Right lobe of liver (tissue), 6 donors: ENCODE data around the gene CRYBG3. TPM values are rescaled to one million over a fixed set of nuclear protein-coding genes. Genes with fewer than 3 reads are reported as not detected.

Experiments used
- ATAC-seq, 4 donors: fragments of 200-7000 bp; cut with Tn5 transposase; one replicate each; pipeline ENCODE4 v1.9.1; 2020; ENCODE audit warnings: mild to moderate bottlenecking in 4 of 4, moderate library complexity in 4 of 4
- DNase-seq, 3 donors: peaks; one replicate each; pipeline ENCODE4 v3.0.0-alpha.2; 2020
- H3K27ac ChIP-seq, 3 donors: fragments of 200-600 bp; one replicate each; pipeline ENCODE4 v1.8.0; 2022
- H3K27me3 ChIP-seq, 2 donors: fragments of 200-600 bp; one replicate each; pipeline ENCODE4 v1.8.0; 2022
- H3K36me3 ChIP-seq, 4 donors: fragments of 200-600 bp; sonication (generic) in 1 of 4; one replicate each; pipeline versions ENCODE4 v1.5.1 to v1.8.0; 2017 to 2022; ENCODE audit warnings: control low read depth in 1 of 4
- H3K4me1 ChIP-seq, 4 donors: fragments of 200-600 bp; sonication (generic) in 1 of 4; one replicate each; pipeline versions ENCODE4 v1.5.1 to v1.8.0; 2017 to 2022; ENCODE audit warnings: control low read depth in 1 of 4
- H3K4me3 ChIP-seq, 3 donors: fragments of 200-600 bp; one replicate each; pipeline ENCODE4 v1.8.0; 2022
- H3K9me3 ChIP-seq, 4 donors: fragments of 200-600 bp; sonication (generic) in 1 of 4; one replicate each; pipeline versions ENCODE4 v1.5.1 to v1.8.0; 2017 to 2022; ENCODE audit warnings: control low read depth in 1 of 4
- POLR2A ChIP-seq: fragments of 450-650 bp; IDR thresholded peaks from one replicate; pipeline ENCODE4 v1.6.1; 2017; ENCODE audit warnings: antibody characterized with exemption, mild to moderate bottlenecking
- WGBS: methylation state at CpG from one replicate; pipeline ENCODE4 v1.1.6; 2018; ENCODE audit warnings: low coverage, low lambda C conversion rate; ENCODE audit not compliant: insufficient coverage; ENCODE audit errors: missing lambda C conversion rate; 5-methylcytosine and 5-hydroxymethylcytosine counted together
- intact Hi-C, 2 donors: fragments of 100-400 bp; cut with DNase I; formaldehyde crosslinking; loops; one replicate each; pipeline versions ENCODE4 v1.11.2 to v1.14.1; 2022
- total RNA-seq, 6 experiments: library from RNA; depleted of rRNA in 2 of 6; stranded (reverse); fragments of >200 nt in 2 of 6; fragmentation: NEBNext Ultra II Directional in 3 of 6; extraction: Animal tissue kit (Norgen Biotek cat#: 25700) in 3 of 6; gene quantifications; one replicate each; pipeline versions ENCODE4 v1.1.0 to v1.2.4, GENCODE V29; 2016 to 2023
- TF ChIP-seq, protein P1 (sequence below), 4 donors: fragments of 200-600 bp in 3 of 4; fragments of 450-650 bp in 1 of 4; IDR thresholded peaks; one replicate each; pipeline versions ENCODE4 v1.5.1 to v1.8.0; 2016 to 2022; ENCODE audit warnings: antibody characterized with exemption in 4 of 4, mild to moderate bottlenecking in 2 of 4
- donor health status: DM: no; HTN: yes; CAD: no.
- donor health status: DM: no; HTN: no; CAD: no.
- donor health status: DM: no; HTN: no; CAD: no.
- donor health status: DM: no; HTN: yes; CAD: no.
- donor health status: DM: no; HTN: yes; CAD: no.

CRYBG3 gene
- total RNA-seq, 6 experiments from 2014 or later = 4.7 to 10.2 (median 5.0) TPM

DNA sequence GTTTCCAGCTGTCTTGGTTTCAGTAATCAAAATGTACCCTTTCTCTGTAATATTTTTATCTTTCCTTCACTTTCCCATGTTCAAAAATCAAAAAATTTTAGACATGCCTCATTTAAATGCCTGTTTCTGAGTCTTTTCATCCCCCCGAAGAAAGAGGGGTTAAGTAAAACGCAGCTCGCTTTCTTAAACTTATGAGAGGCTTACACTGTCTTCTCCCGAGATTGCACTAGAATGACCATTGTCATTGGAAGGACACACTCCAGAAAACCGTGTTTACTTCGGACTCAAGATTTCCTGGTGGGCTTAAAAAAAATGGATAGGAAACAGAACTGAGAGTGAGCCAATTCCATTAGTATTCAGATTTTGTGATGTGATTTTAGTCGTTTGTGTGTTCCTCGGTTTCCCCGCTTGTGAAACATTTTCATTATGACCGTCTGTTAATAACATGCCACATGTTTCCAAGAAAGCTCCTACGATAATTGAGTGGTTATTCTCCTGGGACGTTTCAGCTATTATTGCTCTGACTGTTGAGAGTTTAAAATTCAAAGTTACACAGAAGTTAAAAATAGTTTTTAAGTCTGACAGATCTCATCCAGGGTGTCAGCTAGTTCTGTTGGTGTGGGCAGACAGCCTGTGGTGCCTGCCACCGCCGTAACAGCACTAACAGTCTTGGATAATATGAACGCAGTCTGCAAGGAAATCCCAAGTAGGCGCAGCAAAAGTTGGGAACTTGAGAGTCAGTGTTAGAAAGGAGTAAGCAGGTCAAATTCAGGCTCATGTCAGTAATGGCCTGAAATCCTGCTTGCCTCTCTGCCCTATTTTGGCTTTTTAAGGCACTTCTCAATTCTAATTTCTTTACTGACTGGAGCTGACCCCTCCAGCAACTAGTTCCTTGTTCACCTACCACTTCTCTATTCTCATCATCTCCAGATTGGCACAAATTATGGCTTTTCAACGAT is 1.5 kb downstream of the CRYBG3 start:
- ATAC-seq = no peak
- no peak for DNase-seq
- no peak for TF ChIP-seq POLR2A
- TF ChIP-seq, protein P1, sequence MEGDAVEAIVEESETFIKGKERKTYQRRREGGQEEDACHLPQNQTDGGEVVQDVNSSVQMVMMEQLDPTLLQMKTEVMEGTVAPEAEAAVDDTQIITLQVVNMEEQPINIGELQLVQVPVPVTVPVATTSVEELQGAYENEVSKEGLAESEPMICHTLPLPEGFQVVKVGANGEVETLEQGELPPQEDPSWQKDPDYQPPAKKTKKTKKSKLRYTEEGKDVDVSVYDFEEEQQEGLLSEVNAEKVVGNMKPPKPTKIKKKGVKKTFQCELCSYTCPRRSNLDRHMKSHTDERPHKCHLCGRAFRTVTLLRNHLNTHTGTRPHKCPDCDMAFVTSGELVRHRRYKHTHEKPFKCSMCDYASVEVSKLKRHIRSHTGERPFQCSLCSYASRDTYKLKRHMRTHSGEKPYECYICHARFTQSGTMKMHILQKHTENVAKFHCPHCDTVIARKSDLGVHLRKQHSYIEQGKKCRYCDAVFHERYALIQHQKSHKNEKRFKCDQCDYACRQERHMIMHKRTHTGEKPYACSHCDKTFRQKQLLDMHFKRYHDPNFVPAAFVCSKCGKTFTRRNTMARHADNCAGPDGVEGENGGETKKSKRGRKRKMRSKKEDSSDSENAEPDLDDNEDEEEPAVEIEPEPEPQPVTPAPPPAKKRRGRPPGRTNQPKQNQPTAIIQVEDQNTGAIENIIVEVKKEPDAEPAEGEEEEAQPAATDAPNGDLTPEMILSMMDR (IDR thresholded peaks at IDR 0.05) = no peak
- peak overlapping the region; percentile 83 to 95 (median 86) for H3K4me3 ChIP-seq
- H3K36me3 ChIP-seq = no peaks in the 10 kb centered on the region
- intact Hi-C loops = no loop called here
- peak overlapping the region in 1 of 3 donors; percentile 88 for H3K27ac ChIP-seq
- WGBS = 47% methylated on average over 15 of the region's 17 CpGs
- no peaks in the 10 kb centered on the region for H3K9me3 ChIP-seq
- H3K4me1 ChIP-seq = no peaks in the 10 kb centered on the region
- H3K27me3 ChIP-seq = no peaks in the 10 kb centered on the region

DNA sequence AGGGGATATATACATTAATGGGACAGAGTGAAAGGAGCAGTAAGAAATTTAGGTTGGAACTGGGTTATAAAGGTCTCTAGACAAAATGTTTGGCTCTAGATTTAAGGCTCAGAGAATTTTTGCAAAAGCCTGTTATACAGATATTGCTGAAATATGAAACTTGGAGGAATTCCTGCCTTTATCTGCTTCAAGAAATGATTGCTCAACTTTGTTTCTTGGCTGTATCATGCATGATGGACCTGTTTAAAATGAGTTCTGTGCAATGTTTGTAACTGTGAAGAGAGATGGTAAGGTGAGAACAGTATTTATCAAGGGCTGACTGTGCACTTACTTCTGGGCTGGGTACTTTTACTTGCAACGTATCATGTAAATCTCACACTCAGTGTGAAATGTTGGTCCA is 3.3 kb downstream of the CRYBG3 start:
- TF ChIP-seq, protein P1 (IDR thresholded peaks at IDR 0.05) = no peak
- no peak for TF ChIP-seq POLR2A
- no peak overlapping the region for H3K4me3 ChIP-seq
- DNase-seq (no peak), ATAC-seq (no peak)
- intact Hi-C loops = no loop called here
- no peaks in the 10 kb centered on the region for H3K4me1 ChIP-seq
- 84% methylated on average over 1 of the region's 1 CpG for WGBS
- no peaks in the 10 kb centered on the region for H3K27me3 ChIP-seq
- no peaks in the 10 kb centered on the region for H3K9me3 ChIP-seq
- no peaks in the 10 kb centered on the region for H3K36me3 ChIP-seq
- H3K27ac ChIP-seq = no peak overlapping the region

DNA sequence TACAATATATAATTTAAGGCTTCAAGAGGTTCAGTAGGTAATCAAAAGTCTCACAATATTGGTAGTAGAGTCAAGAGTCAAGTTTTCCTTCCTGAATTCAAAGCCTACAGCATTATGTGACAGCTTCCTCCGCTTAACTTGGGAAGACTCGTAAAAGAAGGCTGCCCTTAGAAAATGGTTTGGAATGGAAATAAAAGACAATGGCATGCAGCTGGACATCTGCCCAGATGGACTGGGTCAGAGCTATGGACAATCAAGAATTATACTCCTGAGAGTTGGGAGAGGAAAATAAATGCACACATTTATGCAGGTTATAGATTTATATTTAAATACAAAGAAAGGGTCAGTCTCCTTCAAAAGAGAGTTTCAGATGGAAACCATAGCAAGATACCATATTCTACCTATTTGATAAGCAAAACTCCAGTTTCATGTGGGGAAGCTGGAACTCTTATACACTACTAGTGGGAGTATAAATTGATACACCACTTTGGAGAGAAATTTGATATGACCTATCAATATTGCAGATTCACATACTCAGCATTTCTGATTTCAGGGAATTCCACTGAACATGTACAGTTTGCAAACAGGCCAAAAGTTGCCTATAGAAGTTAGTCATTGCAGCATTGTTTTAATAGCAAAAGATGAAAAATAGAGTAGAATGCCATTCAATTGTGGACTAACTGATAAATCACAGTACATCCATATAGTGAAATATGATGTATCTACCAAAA is 6.1 kb downstream of the CRYBG3 start:
- Histone ChIP-seq H3K4me3 (no peak overlapping the region), H3K4me1 (no peaks in the 10 kb centered on the region), H3K9me3 (no peaks in the 10 kb centered on the region), H3K27me3 (no peaks in the 10 kb centered on the region), H3K36me3 (no peaks in the 10 kb centered on the region), H3K27ac (no peak overlapping the region)
- WGBS = 73% methylated on average over 2 of the region's 2 CpGs
- DNase-seq (no peak), ATAC-seq (no peak)
- TF ChIP-seq, protein P1 (IDR thresholded peaks at IDR 0.05) = no peak
- no peak for TF ChIP-seq POLR2A
- intact Hi-C loops = no loop called here

DNA sequence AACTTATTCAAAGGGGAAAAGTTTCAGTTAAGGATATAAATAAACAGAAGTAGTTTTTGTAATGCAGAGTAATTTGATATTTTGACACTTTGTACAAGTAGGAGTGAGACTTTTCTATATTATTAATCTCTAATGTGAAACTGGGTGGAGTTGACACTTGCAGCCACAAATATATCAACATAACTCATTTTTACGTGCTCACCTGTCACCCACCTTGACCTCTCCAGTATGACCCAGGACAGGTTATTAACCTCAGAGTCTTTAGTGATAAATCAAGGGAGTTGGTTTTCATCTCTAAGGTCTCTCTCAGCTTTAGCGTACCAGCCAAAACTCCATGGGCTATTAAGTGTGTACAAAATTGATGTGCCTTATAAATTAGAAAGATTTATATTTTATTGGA is 7.4 kb downstream of the CRYBG3 start:
- DNase-seq = no peak
- no peak for ATAC-seq
- H3K27ac ChIP-seq = no peak overlapping the region
- H3K27me3 ChIP-seq = no peaks in the 10 kb centered on the region
- H3K36me3 ChIP-seq = no peaks in the 10 kb centered on the region
- WGBS = 77% methylated on average over 2 of the region's 2 CpGs
- H3K4me1 ChIP-seq = no peaks in the 10 kb centered on the region
- TF ChIP-seq, protein P1 (IDR thresholded peaks at IDR 0.05) = no peak
- TF ChIP-seq POLR2A = no peak
- H3K4me3 ChIP-seq = no peak overlapping the region
- intact Hi-C loops = no loop called here
- H3K9me3 ChIP-seq = no peaks in the 10 kb centered on the region
